Endodermal cell (in vitro differentiated cells): ENCODE data around the gene ERC1. TPM values are rescaled to one million over a fixed set of nuclear protein-coding genes. Genes with fewer than 3 reads are reported as not detected.

Experiments
- DNase-seq: peaks from one replicate; pipeline ENCODE4 v3.0.0-alpha.2; 2017
- H3K27ac ChIP-seq: 2 replicates; pipeline ENCODE4 v1.5.1; 2013; ENCODE audit warnings: mild to moderate bottlenecking, low read depth, low read length, moderate library complexity
- H3K27me3 ChIP-seq: 2 replicates; pipeline ENCODE4 v1.6.1; 2013; ENCODE audit warnings: mild to moderate bottlenecking, low read length, moderate library complexity; ENCODE audit not compliant: insufficient read depth, control insufficient read depth, poor library complexity, severe bottlenecking
- H3K36me3 ChIP-seq: 2 replicates; pipeline ENCODE4 v1.7.0; 2013; ENCODE audit warnings: mild to moderate bottlenecking, low read length, moderate library complexity; ENCODE audit not compliant: control insufficient read depth, insufficient read depth
- H3K4me1 ChIP-seq: one replicate; pipeline ENCODE4 v1.7.0; 2013; ENCODE audit warnings: low read length; ENCODE audit not compliant: control insufficient read depth, insufficient read depth
- H3K4me3 ChIP-seq: 2 replicates; pipeline ENCODE4 v1.5.1; 2013; ENCODE audit warnings: mild to moderate bottlenecking, low read length, moderate library complexity
- H3K9ac ChIP-seq: 2 replicates; pipeline ENCODE4 v1.6.1; 2013; ENCODE audit warnings: mild to moderate bottlenecking, low read length, moderate library complexity; ENCODE audit not compliant: poor library complexity, severe bottlenecking; ENCODE audit errors: extremely low read depth
- H3K9me3 ChIP-seq: 2 replicates; pipeline ENCODE4 v1.6.1; 2013; ENCODE audit warnings: mild to moderate bottlenecking, low read length, moderate library complexity; ENCODE audit not compliant: control insufficient read depth
- H3K27ac Mint-ChIP-seq: 2 replicates; pipeline ENCODE4 v1.8.0; 2020; ENCODE audit warnings: mixed read lengths
- H3K27me3 Mint-ChIP-seq: 2 replicates; pipeline ENCODE4 v1.8.0; 2021; ENCODE audit warnings: mild to moderate bottlenecking, mixed read lengths; ENCODE audit not compliant: insufficient read depth
- H3K36me3 Mint-ChIP-seq: 2 replicates; pipeline ENCODE4 v1.8.0; 2020; ENCODE audit warnings: low read depth, mixed read lengths
- H3K4me1 Mint-ChIP-seq: 2 replicates; pipeline ENCODE4 v1.8.0; 2020; ENCODE audit warnings: mixed read lengths
- H3K4me3 Mint-ChIP-seq: 2 replicates; pipeline ENCODE4 v1.8.0; 2020; ENCODE audit warnings: mild to moderate bottlenecking, moderate library complexity, mixed read lengths
- H3K9me3 Mint-ChIP-seq: 2 replicates; pipeline ENCODE4 v1.8.0; 2020; ENCODE audit warnings: mild to moderate bottlenecking, mixed read lengths
- WGBS, 2 experiments: methylation state at CpG; one replicate each; pipeline versions ENCODE4 v1.1.5 to v1.1.7; 2013; ENCODE audit warnings: missing lambda C conversion rate in 2 of 2, mixed read lengths in 1 of 2; ENCODE audit not compliant: insufficient coverage in 1 of 2, insufficient read length in 1 of 2; 5-methylcytosine and 5-hydroxymethylcytosine counted together
- total RNA-seq, 2 donors: library from RNA; stranded (reverse); fragmentation: NEBNext Ultra II Directional in 1 of 2; extraction: Animal tissue kit (Norgen Biotek cat#: 25700) in 1 of 2; gene quantifications; 2 replicates in 1 of 2; 3 replicates in 1 of 2; pipeline ENCODE4 v1.2.1, GENCODE V29; 2021
- TF ChIP-seq, protein P1 (sequence below): fragments of 200-600 bp; sonication (generic); conservative IDR thresholded peaks from 2 replicates; pipeline ENCODE4 v1.5.0; 2021; ENCODE audit warnings: antibody characterized with exemption, mild to moderate bottlenecking

ERC1 gene
- total RNA-seq, 2 donors from 2014 or later, result 60.6 to 159 TPM

DNA sequence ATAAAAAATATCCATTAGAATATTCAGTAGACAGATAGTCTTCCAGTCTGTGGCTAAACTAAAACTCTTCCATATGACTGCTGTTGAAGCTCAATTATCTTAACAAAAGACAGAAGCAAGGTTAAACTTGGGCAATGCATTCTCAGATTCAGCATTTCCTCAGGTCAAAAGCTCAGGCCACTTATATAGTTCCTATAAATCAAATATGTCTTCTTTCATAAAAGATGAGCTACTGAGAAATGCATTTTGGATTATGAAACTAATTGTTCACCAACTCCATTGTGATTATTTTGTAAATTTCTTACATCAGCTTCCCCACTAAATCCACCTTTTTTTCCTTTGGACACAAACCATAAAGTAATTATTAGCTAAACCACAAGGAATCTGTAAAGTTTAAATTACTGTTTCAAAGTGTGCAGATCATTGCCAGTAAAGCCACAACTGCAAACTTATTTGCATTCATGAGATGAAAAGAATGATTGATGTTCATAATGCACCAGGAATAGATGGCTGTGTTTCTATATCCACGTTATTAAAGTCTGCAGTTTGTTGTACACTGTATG lies 379.0 kb downstream of the ERC1 start:
- Mint-ChIP-seq H3K9me3 (peaks cover 4% of the 10 kb centered on the region), H3K36me3 (peaks cover 46% of the 10 kb centered on the region), H3K27ac (no peak overlapping the region), H3K4me1 (peaks cover 7% of the 10 kb centered on the region), H3K4me3 (no peak overlapping the region), H3K27me3 (no peaks in the 10 kb centered on the region)
- 96% methylated on average over 1 of the region's 1 CpG; no CpG with 5 or more reads in 1 of the 2 experiments for WGBS, 2 experiments
- H3K9me3 ChIP-seq, result peaks cover 2% of the 10 kb centered on the region
- H3K36me3 ChIP-seq, result peaks cover 18% of the 10 kb centered on the region
- TF ChIP-seq, protein P1, sequence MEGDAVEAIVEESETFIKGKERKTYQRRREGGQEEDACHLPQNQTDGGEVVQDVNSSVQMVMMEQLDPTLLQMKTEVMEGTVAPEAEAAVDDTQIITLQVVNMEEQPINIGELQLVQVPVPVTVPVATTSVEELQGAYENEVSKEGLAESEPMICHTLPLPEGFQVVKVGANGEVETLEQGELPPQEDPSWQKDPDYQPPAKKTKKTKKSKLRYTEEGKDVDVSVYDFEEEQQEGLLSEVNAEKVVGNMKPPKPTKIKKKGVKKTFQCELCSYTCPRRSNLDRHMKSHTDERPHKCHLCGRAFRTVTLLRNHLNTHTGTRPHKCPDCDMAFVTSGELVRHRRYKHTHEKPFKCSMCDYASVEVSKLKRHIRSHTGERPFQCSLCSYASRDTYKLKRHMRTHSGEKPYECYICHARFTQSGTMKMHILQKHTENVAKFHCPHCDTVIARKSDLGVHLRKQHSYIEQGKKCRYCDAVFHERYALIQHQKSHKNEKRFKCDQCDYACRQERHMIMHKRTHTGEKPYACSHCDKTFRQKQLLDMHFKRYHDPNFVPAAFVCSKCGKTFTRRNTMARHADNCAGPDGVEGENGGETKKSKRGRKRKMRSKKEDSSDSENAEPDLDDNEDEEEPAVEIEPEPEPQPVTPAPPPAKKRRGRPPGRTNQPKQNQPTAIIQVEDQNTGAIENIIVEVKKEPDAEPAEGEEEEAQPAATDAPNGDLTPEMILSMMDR, result no peak
- H3K4me3 ChIP-seq, result no peak overlapping the region
- DNase-seq, result no peak
- no peak overlapping the region for H3K9ac ChIP-seq
- H3K4me1 ChIP-seq, result no peaks in the 10 kb centered on the region
- H3K27ac ChIP-seq, result no peak overlapping the region
- H3K27me3 ChIP-seq, result no peaks in the 10 kb centered on the region

DNA sequence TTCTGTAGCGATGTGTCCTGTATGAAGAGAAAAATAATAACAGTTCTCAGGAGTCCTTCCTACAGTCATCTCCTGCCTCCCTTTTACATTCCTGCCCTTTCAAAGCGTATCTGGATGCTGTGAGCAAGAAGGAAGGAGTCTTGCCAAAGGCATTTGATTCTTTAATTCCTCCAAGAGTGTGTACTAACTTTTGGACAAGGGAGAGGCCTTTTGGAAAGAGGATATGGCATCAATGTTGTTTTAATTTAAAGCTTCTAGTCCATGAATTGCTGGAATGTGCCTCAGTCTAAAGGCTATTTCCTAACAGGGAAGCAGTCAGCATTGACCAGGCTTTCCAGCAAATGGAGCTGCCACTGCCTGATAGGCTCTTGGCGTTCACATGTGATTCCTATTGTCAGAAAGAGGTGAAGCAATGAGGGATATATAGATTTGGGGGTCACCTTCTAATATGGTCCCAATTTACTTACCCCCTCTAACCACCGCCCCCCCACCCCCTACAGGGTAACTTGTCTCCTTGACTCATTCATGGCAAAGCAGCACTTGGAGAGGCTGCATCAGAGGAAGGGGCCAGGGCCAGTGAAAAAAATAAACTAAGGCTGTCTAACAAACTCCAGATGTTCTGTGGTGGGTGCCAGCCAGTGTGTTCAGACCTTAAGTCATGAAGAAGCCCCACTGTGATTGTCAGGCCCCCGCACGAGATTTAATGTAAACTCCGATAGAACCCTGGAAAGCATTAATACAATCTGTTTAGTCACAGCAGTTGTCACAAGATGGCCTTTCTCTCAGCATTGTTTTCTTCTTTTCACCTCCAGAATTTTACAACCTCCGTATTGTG lies 383.1 kb downstream of the ERC1 start:
- peaks cover 59% of the 10 kb centered on the region for H3K36me3 Mint-ChIP-seq
- TF ChIP-seq, protein P1, result no peak
- H3K27ac Mint-ChIP-seq, result no peak overlapping the region
- no peaks in the 10 kb centered on the region for H3K4me1 Mint-ChIP-seq
- Histone ChIP-seq H3K27ac (no peak overlapping the region), H3K4me1 (no peaks in the 10 kb centered on the region), H3K36me3 (peaks cover 37% of the 10 kb centered on the region), H3K4me3 (peak overlapping the region; percentile 14), H3K9me3 (peaks cover 12% of the 10 kb centered on the region), H3K27me3 (no peaks in the 10 kb centered on the region), H3K9ac (no peak overlapping the region)
- H3K9me3 Mint-ChIP-seq, result peaks cover 8% of the 10 kb centered on the region
- no peak overlapping the region for H3K4me3 Mint-ChIP-seq
- no peak for DNase-seq
- 84 to 96% methylated on average over 4 to 8 of the region's 8 CpGs for WGBS, 2 experiments
- H3K27me3 Mint-ChIP-seq, result no peaks in the 10 kb centered on the region

DNA sequence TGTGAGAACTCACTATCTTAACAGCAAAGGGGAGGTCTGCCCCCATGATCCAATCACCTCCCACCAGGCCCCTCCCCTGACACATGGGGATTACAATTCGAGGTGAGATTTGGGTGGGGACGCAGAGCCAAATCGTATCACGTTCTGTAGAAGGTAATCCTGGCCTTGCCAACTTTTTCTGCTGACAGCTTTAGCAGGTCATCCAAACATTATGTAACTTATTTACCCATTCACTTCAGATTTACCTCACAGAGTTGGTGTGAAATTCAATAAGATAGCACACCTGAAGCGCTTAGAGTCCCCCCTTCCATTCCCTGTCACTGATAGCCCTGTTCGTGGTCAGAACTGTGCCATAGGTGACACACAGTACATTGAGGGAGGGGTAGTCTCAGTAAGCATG lies 384.3 kb downstream of the ERC1 start:
- WGBS, 2 experiments, result 86 to 95% methylated on average over 2 to 6 of the region's 6 CpGs
- TF ChIP-seq, protein P1, result no peak
- Histone ChIP-seq H3K27ac (no peak overlapping the region), H3K4me3 (no peak overlapping the region), H3K27me3 (no peaks in the 10 kb centered on the region), H3K36me3 (peaks cover 37% of the 10 kb centered on the region), H3K4me1 (no peaks in the 10 kb centered on the region), H3K9me3 (peaks cover 12% of the 10 kb centered on the region), H3K9ac (no peak overlapping the region)
- Mint-ChIP-seq H3K27me3 (no peaks in the 10 kb centered on the region), H3K4me3 (no peak overlapping the region), H3K9me3 (peaks cover 8% of the 10 kb centered on the region), H3K36me3 (peaks cover 59% of the 10 kb centered on the region), H3K27ac (no peak overlapping the region), H3K4me1 (no peaks in the 10 kb centered on the region)
- no peak for DNase-seq
